Measurements from ENCODE around the gene NAPA.

DNA sequence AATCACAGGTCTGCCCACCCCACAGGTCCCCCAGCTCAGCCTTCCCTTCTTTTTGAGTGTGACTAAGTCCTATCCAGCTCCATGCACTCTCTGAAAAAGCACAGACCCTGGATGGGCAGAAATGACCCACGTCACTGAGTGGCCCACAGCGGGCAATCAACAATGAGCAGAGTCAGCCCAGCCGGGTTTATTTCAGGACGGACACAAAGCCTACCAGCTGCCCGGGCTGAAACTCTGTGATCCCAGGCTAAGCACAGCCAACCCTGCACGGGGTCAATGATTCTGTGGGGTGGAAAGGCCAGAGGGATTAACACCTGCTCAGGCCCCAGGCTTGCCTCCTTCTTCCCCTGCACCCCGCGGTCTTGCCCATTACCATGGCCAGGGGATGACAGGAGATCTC, 8.4 kb downstream of the NAPA start:
- TF ChIP-seq, protein P1, sequence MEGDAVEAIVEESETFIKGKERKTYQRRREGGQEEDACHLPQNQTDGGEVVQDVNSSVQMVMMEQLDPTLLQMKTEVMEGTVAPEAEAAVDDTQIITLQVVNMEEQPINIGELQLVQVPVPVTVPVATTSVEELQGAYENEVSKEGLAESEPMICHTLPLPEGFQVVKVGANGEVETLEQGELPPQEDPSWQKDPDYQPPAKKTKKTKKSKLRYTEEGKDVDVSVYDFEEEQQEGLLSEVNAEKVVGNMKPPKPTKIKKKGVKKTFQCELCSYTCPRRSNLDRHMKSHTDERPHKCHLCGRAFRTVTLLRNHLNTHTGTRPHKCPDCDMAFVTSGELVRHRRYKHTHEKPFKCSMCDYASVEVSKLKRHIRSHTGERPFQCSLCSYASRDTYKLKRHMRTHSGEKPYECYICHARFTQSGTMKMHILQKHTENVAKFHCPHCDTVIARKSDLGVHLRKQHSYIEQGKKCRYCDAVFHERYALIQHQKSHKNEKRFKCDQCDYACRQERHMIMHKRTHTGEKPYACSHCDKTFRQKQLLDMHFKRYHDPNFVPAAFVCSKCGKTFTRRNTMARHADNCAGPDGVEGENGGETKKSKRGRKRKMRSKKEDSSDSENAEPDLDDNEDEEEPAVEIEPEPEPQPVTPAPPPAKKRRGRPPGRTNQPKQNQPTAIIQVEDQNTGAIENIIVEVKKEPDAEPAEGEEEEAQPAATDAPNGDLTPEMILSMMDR (IDR thresholded peaks at IDR 0.05): no peak
- no peak for TF ChIP-seq POLR2A (IDR thresholded peaks at IDR 0.05)

Measured in uterus (tissue), 2 donors.